Pancreas (tissue), 10 donors: ENCODE data around the gene IFIH1. TPM values are rescaled to one million over a fixed set of nuclear protein-coding genes. Genes with fewer than 3 reads are reported as not detected.

ENCODE experiments used
- ATAC-seq, 4 donors: fragments of 200-7000 bp; cut with Tn5 transposase; one replicate each; pipeline versions ENCODE4 v1.8.0 to v1.9.1; 2020; ENCODE audit warnings: mild to moderate bottlenecking in 4 of 4, moderate library complexity in 4 of 4
- DNase-seq, 6 donors: peaks; one replicate each; pipeline ENCODE4 v3.0.0-alpha.2; 2020
- FAIRE-seq: peaks from 2 replicates; lab custom pipeline; 2012; peaks lifted over from hg19 to GRCh38; lab: Jason Lieb, UNC
- H3K27ac ChIP-seq, 4 donors: fragments of 200-600 bp; sonication (generic); 1 replicate in 3 of 4; 2 replicates in 1 of 4; pipeline versions ENCODE4 v1.5.0 to v1.8.0; 2020
- H3K27me3 ChIP-seq, 4 donors: fragments of 200-600 bp; one replicate each; pipeline ENCODE4 v1.8.0; 2021
- H3K36me3 ChIP-seq, 3 donors: fragments of 200-600 bp; sonication (generic) in 1 of 3; one replicate each; pipeline versions ENCODE4 v1.5.0 to v1.8.0; 2020 to 2021
- H3K4me1 ChIP-seq, 3 donors: fragments of 200-600 bp; one replicate each; pipeline ENCODE4 v1.8.0; 2021
- H3K4me3 ChIP-seq, 4 donors: fragments of 200-600 bp; sonication (generic) in 2 of 4; one replicate each; pipeline versions ENCODE4 v1.5.0 to v1.8.0; 2020 to 2021
- H3K9me3 ChIP-seq, 4 donors: fragments of 200-600 bp; one replicate each; pipeline ENCODE4 v1.8.0; 2021
- CTCF ChIP-seq, 4 donors: fragments of 200-600 bp; sonication (generic) in 3 of 4; IDR thresholded peaks; one replicate each; pipeline versions ENCODE4 v1.5.0 to v1.8.0; 2021; ENCODE audit warnings: antibody characterized with exemption in 4 of 4
- WGBS, 2 donors: extraction: QIAGEN DNeasy Blood & Tissue Kit; methylation state at CpG; one replicate each; pipeline ENCODE4 v1.1.7; 2013; 5-methylcytosine and 5-hydroxymethylcytosine counted together
- intact Hi-C, 3 donors: fragments of 100-400 bp; cut with DNase I; formaldehyde crosslinking; loops; one replicate each; pipeline versions ENCODE4 v1.11.1 to v1.14.2; 2022
- polyA plus RNA-seq, 2 donors: library from polyadenylated mRNA; stranded (reverse); fragments of 200-250 nt; gene quantifications; one replicate each; pipeline ENCODE4 v1.2.3, GENCODE V29; 2013
- total RNA-seq, 6 donors: library from RNA; stranded (reverse); fragmentation: NEBNext Ultra II Directional in 4 of 6; extraction: Animal tissue kit (Norgen Biotek cat#: 25700) in 4 of 6; gene quantifications; one replicate each; pipeline versions ENCODE4 v1.2.1 to v1.2.4, GENCODE V29; 2021 to 2023
- donor health status: healthy with polysubstance abuse.
- donor health status: DM: no; HTN: no; CAD: no; lungs with moderate emphysema.
- donor health status: DM: no; HTN: no; CAD: no.
- donor health status: control.
- donor health status: control.
- donor health status: Bipolar disorder and iron deficiency.
- donor health status: DM: yes; HTN: yes; CAD: no.
- donor health status: DM: no; HTN: no; CAD: no.
- donor health status: DM: no; HTN: no; CAD: no.
- donor health status: DM: yes; HTN: yes; CAD: no.

Gene IFIH1
- total and polyA plus RNA-seq, 8 donors = 5.7 to 19.5 (median 7.3) TPM

GRCh38 chr2:162343492-162343823 lies 25.0 kb upstream of the IFIH1 start:
- no peak for DNase-seq
- Histone ChIP-seq H3K27ac (peak overlapping the region in 2 of 4 donors; percentile 19 to 94), H3K9me3 (no peaks in the 10 kb centered on the region), H3K4me1 (peaks cover 0 to 13% (median 3%) of the 10 kb centered on the region in 3 donors), H3K27me3 (no peaks in the 10 kb centered on the region), H3K36me3 (no peaks in the 10 kb centered on the region), H3K4me3 (peak overlapping the region; percentile 60 to 73 (median 67))
- TF ChIP-seq CTCF (IDR thresholded peaks at IDR 0.05) = no peak
- 18 to 27% methylated on average over 4 of the region's 4 CpGs for WGBS, 2 donors
- intact Hi-C loops = no loop called here
- ATAC-seq = no peak
- FAIRE-seq = no peak

GRCh38 chr2:162342841-162343240 lies 24.4 kb upstream of the IFIH1 start:
- no peak overlapping the region for H3K27ac ChIP-seq
- DNase-seq (no peak), FAIRE-seq (no peak), ATAC-seq (no peak)
- H3K4me3 ChIP-seq = no peak overlapping the region
- no peaks in the 10 kb centered on the region for H3K9me3 ChIP-seq
- intact Hi-C loops = no loop called here
- no peak for TF ChIP-seq CTCF (IDR thresholded peaks at IDR 0.05)
- H3K36me3 ChIP-seq = no peaks in the 10 kb centered on the region
- 91 to 93% methylated on average over 2 of the region's 2 CpGs for WGBS, 2 donors
- no peaks in the 10 kb centered on the region for H3K27me3 ChIP-seq
- H3K4me1 ChIP-seq = peaks cover 0 to 13% (median 3%) of the 10 kb centered on the region in 3 donors

GRCh38 chr2:162342321-162342720 lies 23.8 kb upstream of the IFIH1 start:
- ATAC-seq (no peak), FAIRE-seq (no peak)
- no peak overlapping the region for H3K27ac ChIP-seq

GRCh38 chr2:162340822-162341221 lies 22.3 kb upstream of the IFIH1 start:
- Histone ChIP-seq H3K4me3 (no peak overlapping the region), H3K9me3 (no peaks in the 10 kb centered on the region), H3K27me3 (no peaks in the 10 kb centered on the region), H3K4me1 (peaks cover 0 to 11% (median 3%) of the 10 kb centered on the region in 3 donors), H3K36me3 (no peaks in the 10 kb centered on the region), H3K27ac (no peak overlapping the region)
- DNase-seq (no peak), FAIRE-seq (no peak), ATAC-seq (no peak)
- intact Hi-C loops = no loop called here
- no peak for TF ChIP-seq CTCF (IDR thresholded peaks at IDR 0.05)

More at GRCh38 chr2:162342321-162342720, 23.8 kb upstream of the IFIH1 start:
- WGBS, 2 donors = 63 to 73% methylated on average over 3 of the region's 3 CpGs
- no peak for DNase-seq
- intact Hi-C loops = no loop called here
- H3K9me3 ChIP-seq = no peaks in the 10 kb centered on the region
- no peaks in the 10 kb centered on the region for H3K36me3 ChIP-seq
- H3K4me3 ChIP-seq = no peak overlapping the region
- H3K4me1 ChIP-seq = peaks cover 0 to 13% (median 3%) of the 10 kb centered on the region in 3 donors
- no peaks in the 10 kb centered on the region for H3K27me3 ChIP-seq
- no peak for TF ChIP-seq CTCF (IDR thresholded peaks at IDR 0.05)

- DNase-seq (no peak), FAIRE-seq (no peak), ATAC-seq (no peak)
- Histone ChIP-seq H3K4me1 (no peaks in the 10 kb centered on the region), H3K4me3 (no peak overlapping the region), H3K27me3 (no peaks in the 10 kb centered on the region), H3K27ac (no peak overlapping the region), H3K9me3 (no peaks in the 10 kb centered on the region), H3K36me3 (no peaks in the 10 kb centered on the region)
- WGBS, 2 donors = 90 to 94% methylated on average over 2 of the region's 2 CpGs
- no peak for TF ChIP-seq CTCF (IDR thresholded peaks at IDR 0.05)
- intact Hi-C loops = no loop called here
Measured at GRCh38 chr2:162337868-162338267, 19.4 kb upstream of the IFIH1 start.
